ENCODE data around the gene SHANK2.

Gene SHANK2

GRCh38 chr11:71249301-71249700 is 3.1 kb downstream of the SHANK2 start:
- intact Hi-C loops (cut with DNase I; ENCODE audit: low total_unique reads): no loop called here
- no peaks in the 10 kb centered on the region for H3K9me3 ChIP-seq
- TF ChIP-seq, protein P1, sequence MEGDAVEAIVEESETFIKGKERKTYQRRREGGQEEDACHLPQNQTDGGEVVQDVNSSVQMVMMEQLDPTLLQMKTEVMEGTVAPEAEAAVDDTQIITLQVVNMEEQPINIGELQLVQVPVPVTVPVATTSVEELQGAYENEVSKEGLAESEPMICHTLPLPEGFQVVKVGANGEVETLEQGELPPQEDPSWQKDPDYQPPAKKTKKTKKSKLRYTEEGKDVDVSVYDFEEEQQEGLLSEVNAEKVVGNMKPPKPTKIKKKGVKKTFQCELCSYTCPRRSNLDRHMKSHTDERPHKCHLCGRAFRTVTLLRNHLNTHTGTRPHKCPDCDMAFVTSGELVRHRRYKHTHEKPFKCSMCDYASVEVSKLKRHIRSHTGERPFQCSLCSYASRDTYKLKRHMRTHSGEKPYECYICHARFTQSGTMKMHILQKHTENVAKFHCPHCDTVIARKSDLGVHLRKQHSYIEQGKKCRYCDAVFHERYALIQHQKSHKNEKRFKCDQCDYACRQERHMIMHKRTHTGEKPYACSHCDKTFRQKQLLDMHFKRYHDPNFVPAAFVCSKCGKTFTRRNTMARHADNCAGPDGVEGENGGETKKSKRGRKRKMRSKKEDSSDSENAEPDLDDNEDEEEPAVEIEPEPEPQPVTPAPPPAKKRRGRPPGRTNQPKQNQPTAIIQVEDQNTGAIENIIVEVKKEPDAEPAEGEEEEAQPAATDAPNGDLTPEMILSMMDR (IDR thresholded peaks at IDR 0.05): no peak
- no peaks in the 10 kb centered on the region for H3K36me3 ChIP-seq
- DNase-seq: no peak
- no peak overlapping the region for H3K27ac ChIP-seq
- peaks cover 5 to 80% of the 10 kb centered on the region in 2 donors for H3K27me3 ChIP-seq
- peaks cover 0 to 32% (median 28%) of the 10 kb centered on the region in 4 donors for H3K4me1 ChIP-seq
- no peak overlapping the region for H3K4me3 ChIP-seq

GRCh38 chr11:71248656-71249055 is 3.7 kb downstream of the SHANK2 start:
- intact Hi-C loops (cut with DNase I; ENCODE audit: low total_unique reads): no loop called here
- no peaks in the 10 kb centered on the region for H3K9me3 ChIP-seq
- no peak overlapping the region for H3K4me3 ChIP-seq
- H3K27me3 ChIP-seq: peaks cover 5 to 85% of the 10 kb centered on the region in 2 donors
- H3K27ac ChIP-seq: no peak overlapping the region
- TF ChIP-seq, protein P1 (IDR thresholded peaks at IDR 0.05): no peak
- no peaks in the 10 kb centered on the region for H3K36me3 ChIP-seq
- peak in 1 of 2 donors; percentile 3 for DNase-seq
- peaks cover 0 to 32% (median 28%) of the 10 kb centered on the region in 4 donors for H3K4me1 ChIP-seq

- Histone ChIP-seq H3K36me3 (no peaks in the 10 kb centered on the region), H3K27me3 (peaks cover 5 to 83% of the 10 kb centered on the region in 2 donors), H3K9me3 (no peaks in the 10 kb centered on the region), H3K4me1 (peaks cover 0 to 30% (median 26%) of the 10 kb centered on the region in 4 donors), H3K4me3 (no peak overlapping the region), H3K27ac (no peak overlapping the region)
- TF ChIP-seq, protein P1 (IDR thresholded peaks at IDR 0.05): no peak
- DNase-seq: peak in 1 of 2 donors; percentile 6
- intact Hi-C loops (cut with DNase I; ENCODE audit: low total_unique reads): no loop called here
These were observed 4.2 kb downstream of the SHANK2 start for GRCh38 chr11:71248251-71248570.

DNA sequence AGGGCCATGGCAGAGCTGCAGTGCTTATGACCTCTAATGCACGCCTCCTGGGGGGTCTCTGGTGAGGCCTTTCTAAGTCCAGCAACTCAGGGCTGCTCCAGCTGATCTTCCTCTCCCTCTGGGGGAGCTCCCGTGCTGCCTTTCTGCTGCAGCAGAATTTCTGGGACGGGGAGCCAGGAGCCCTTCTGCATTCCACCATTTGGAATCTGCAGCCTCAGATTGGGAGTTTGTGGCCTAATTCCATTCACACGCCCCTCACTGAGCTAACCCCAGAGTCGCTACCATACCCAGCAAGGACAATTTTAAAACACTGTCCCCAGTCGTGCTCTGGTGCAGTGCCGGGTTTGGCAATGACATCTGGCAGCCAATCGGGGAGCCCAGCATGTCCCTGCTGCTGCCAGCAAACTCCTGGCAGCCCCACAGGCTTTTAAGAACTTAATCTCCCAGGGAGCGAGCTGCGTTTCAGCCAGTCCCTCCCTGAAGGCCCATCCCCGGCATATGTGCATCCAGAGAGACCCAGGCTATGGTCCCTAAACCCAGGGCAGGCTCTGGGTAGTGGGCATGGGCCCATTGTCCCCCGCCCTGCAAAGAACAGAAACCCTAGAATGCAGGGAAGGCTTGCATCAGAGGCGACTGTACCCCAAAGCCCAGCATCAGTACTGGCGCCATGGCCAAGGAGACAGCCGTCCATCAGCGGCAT is 4.7 kb downstream of the SHANK2 start:
- TF ChIP-seq, protein P1 (IDR thresholded peaks at IDR 0.05): no peak
- peak in 1 of 2 donors; percentile 11 for DNase-seq
- H3K4me3 ChIP-seq: no peak overlapping the region
- peaks cover 5 to 78% of the 10 kb centered on the region in 2 donors for H3K27me3 ChIP-seq
- H3K36me3 ChIP-seq: no peaks in the 10 kb centered on the region
- no peaks in the 10 kb centered on the region for H3K9me3 ChIP-seq
- intact Hi-C loops (cut with DNase I; ENCODE audit: low total_unique reads): no loop called here
- peaks cover 0 to 25% (median 21%) of the 10 kb centered on the region in 4 donors for H3K4me1 ChIP-seq
- no peak overlapping the region for H3K27ac ChIP-seq

GRCh38 chr11:71246559-71246958 is 5.8 kb downstream of the SHANK2 start:
- DNase-seq: no peak

More at GRCh38 chr11:71246559-71246958, 5.8 kb downstream of the SHANK2 start:
- Histone ChIP-seq H3K9me3 (no peaks in the 10 kb centered on the region), H3K36me3 (no peaks in the 10 kb centered on the region), H3K4me1 (peaks cover 0 to 13% (median 11%) of the 10 kb centered on the region in 4 donors), H3K27me3 (peaks cover 5 to 71% of the 10 kb centered on the region in 2 donors), H3K4me3 (no peak overlapping the region), H3K27ac (no peak overlapping the region)
- intact Hi-C loops (cut with DNase I; ENCODE audit: low total_unique reads): no loop called here
- TF ChIP-seq, protein P1 (IDR thresholded peaks at IDR 0.05): no peak

All from tibial artery (tissue), 4 donors.